Calu3 (cell line): Measurements from ENCODE around the gene GALNT8. TPM values are rescaled to one million over a fixed set of nuclear protein-coding genes. Genes with fewer than 3 reads are reported as not detected.
"Not testable (repeated sequence)": the region's sequence is repeated elsewhere in the genome, so short reads cannot be mapped to it uniquely, and the experiment has no call there.

ENCODE experiments used
- BruUV-seq: library from RNA; stranded (reverse); fragments of 400-500 nt; replicated peaks from 2 replicates; lab custom pipeline; 2021; lab: Mats Ljungman, UMichigan
- CTCF ChIA-PET: fragments of 300-600 bp; sonication (Branson Sonifier 250); formaldehyde crosslinking; loops from one replicate; lab custom pipeline; 2022; ENCODE audit warnings: antibody characterized with exemption; lab: Charles Lee
- DNase-seq: peaks from one replicate; pipeline ENCODE4 v3.0.0; 2022
- H3K27ac Mint-ChIP-seq: one replicate; pipeline ENCODE4 v1.8.0; 2022; ENCODE audit warnings: mixed read lengths; ENCODE audit not compliant: unreplicated experiment
- H3K27me3 Mint-ChIP-seq: one replicate; pipeline ENCODE4 v1.8.0; 2022; ENCODE audit warnings: mixed read lengths; ENCODE audit not compliant: unreplicated experiment
- H3K36me3 Mint-ChIP-seq: one replicate; pipeline ENCODE4 v1.8.0; 2022; ENCODE audit warnings: mild to moderate bottlenecking, moderate library complexity, mixed read lengths; ENCODE audit not compliant: insufficient read depth, unreplicated experiment
- H3K4me1 Mint-ChIP-seq: one replicate; pipeline ENCODE4 v1.8.0; 2022; ENCODE audit warnings: mild to moderate bottlenecking, low read depth, mixed read lengths; ENCODE audit not compliant: unreplicated experiment
- H3K4me3 Mint-ChIP-seq: one replicate; pipeline ENCODE4 v1.8.0; 2022; ENCODE audit warnings: mild to moderate bottlenecking, low read depth, moderate library complexity, mixed read lengths; ENCODE audit not compliant: unreplicated experiment
- H3K9me3 Mint-ChIP-seq: one replicate; pipeline ENCODE4 v1.8.0; 2022; ENCODE audit warnings: low read depth, mixed read lengths; ENCODE audit not compliant: unreplicated experiment
- intact Hi-C: fragments of 100-400 bp; cut with micrococcal nuclease; formaldehyde crosslinking; loops from one replicate; pipeline ENCODE4 v1.10.0; 2022; ENCODE audit not compliant: unreplicated experiment
- total RNA-seq: library from RNA; stranded (reverse); gene quantifications from 2 replicates; pipeline ENCODE4 v1.2.3, GENCODE V29; 2022
- TF ChIP-seq, protein P1 (sequence below): fragments of 200-600 bp; IDR thresholded peaks from one replicate; pipeline ENCODE4 v1.8.0; 2022; ENCODE audit warnings: antibody characterized with exemption; ENCODE audit not compliant: unreplicated experiment

GALNT8 gene
- total RNA-seq, 1 experiment from 2014 or later: not detected

DNA sequence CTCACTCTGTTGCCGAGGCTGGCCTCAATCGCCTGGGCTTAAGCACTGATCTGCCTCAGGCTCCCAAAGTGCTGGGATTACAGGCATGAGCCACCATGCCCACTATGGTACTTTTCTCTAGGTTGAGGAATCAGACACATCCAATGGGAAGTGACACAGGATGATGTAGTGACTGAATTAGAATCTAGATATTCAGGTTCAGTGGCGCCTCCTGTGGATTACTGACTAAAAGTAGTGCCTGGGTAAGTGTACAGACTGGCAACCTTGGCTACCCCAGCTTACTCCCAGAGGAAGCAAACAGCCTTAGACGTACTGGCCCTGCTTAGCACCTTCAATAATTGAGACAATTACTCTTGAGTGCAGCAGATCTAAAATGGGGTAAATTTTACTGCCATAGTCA lies 22.8 kb downstream of the GALNT8 start:
- intact Hi-C loops: no loop called here
- no peaks in the 10 kb centered on the region for H3K36me3 Mint-ChIP-seq
- CTCF ChIA-PET: no interaction called here
- no peak for DNase-seq
- no peak overlapping the region for H3K4me3 Mint-ChIP-seq
- no peak overlapping the region for H3K27ac Mint-ChIP-seq
- no TSS peak for BruUV-seq
- H3K9me3 Mint-ChIP-seq: no peaks in the 10 kb centered on the region
- no peaks in the 10 kb centered on the region for H3K4me1 Mint-ChIP-seq
- peaks cover 66% of the 10 kb centered on the region for H3K27me3 Mint-ChIP-seq
- TF ChIP-seq, protein P1, sequence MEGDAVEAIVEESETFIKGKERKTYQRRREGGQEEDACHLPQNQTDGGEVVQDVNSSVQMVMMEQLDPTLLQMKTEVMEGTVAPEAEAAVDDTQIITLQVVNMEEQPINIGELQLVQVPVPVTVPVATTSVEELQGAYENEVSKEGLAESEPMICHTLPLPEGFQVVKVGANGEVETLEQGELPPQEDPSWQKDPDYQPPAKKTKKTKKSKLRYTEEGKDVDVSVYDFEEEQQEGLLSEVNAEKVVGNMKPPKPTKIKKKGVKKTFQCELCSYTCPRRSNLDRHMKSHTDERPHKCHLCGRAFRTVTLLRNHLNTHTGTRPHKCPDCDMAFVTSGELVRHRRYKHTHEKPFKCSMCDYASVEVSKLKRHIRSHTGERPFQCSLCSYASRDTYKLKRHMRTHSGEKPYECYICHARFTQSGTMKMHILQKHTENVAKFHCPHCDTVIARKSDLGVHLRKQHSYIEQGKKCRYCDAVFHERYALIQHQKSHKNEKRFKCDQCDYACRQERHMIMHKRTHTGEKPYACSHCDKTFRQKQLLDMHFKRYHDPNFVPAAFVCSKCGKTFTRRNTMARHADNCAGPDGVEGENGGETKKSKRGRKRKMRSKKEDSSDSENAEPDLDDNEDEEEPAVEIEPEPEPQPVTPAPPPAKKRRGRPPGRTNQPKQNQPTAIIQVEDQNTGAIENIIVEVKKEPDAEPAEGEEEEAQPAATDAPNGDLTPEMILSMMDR: no peak

DNA sequence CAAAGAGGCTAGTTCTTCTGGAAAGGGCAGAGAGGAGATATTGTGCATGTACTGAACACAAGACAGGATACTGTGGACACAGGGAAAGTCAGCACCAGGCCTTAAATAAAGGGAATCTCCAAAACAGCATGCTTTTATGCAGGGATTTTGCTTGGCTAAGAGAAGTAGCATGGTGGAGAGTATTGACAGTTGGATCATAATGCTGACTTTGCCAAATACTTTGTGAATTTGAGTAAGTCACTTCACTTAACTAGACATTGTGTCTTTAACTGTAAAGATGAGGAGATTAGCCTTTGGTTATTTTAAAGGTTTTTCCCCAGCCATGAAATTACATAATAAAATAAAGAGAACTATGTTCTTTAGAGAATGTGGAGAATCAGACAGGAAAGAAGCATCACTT lies 24.5 kb downstream of the GALNT8 start:
- no peak for DNase-seq
- H3K4me1 Mint-ChIP-seq: no peaks in the 10 kb centered on the region
- no peak overlapping the region for H3K4me3 Mint-ChIP-seq
- no peaks in the 10 kb centered on the region for H3K9me3 Mint-ChIP-seq
- H3K27me3 Mint-ChIP-seq: peaks cover 53% of the 10 kb centered on the region
- TF ChIP-seq, protein P1: no peak
- no peak overlapping the region for H3K27ac Mint-ChIP-seq
- CTCF ChIA-PET: no interaction called here
- no TSS peak for BruUV-seq
- H3K36me3 Mint-ChIP-seq: no peaks in the 10 kb centered on the region
- intact Hi-C loops: no loop called here

DNA sequence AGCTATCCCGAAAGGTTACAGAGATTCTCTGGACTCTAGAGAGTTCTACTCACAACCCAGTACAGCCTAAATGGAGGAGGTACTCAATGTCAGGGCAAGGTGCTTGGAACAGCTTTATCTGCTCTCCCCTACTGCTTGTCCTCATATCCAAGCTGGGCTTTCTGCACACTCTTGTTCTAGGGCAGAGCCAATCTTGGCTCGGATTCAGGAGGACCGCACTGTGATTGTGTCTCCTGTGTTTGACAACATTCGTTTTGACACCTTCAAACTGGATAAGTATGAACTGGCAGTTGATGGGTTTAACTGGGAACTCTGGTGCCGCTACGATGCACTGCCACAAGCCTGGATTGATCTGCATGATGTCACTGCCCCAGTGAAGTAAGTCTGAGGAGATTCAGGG lies 25.0 kb downstream of the GALNT8 start:
- BruUV-seq: no TSS peak
- Mint-ChIP-seq H3K4me1 (no peaks in the 10 kb centered on the region), H3K4me3 (no peak overlapping the region), H3K27ac (no peak overlapping the region), H3K9me3 (no peaks in the 10 kb centered on the region), H3K27me3 (peaks cover 49% of the 10 kb centered on the region), H3K36me3 (no peaks in the 10 kb centered on the region)
- CTCF ChIA-PET: no interaction called here
- intact Hi-C loops: no loop called here
- TF ChIP-seq, protein P1: no peak
- no peak for DNase-seq

DNA sequence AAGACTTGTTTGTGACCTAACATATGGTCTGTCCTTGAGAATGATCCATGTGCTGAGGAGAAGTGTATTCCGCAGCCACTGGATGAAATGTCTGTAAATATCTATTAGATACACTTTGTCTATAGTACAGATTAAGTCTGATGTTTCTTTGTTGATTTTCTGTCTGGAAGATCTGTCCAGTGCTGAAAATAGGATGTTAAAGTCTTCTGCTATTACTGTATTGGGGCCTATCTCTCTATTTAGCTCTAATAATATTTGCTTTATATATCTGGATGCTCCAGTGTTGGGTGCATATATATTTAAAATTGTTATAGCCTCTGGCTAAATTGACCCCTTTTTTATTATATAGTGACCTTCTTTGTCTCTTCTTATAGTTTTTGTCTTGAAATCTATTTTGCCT lies 31.5 kb downstream of the GALNT8 start:
- DNase-seq, H3K27ac Mint-ChIP-seq, H3K9me3 Mint-ChIP-seq, CTCF ChIA-PET, H3K36me3 Mint-ChIP-seq, BruUV-seq, H3K4me3 Mint-ChIP-seq, H3K4me1 Mint-ChIP-seq: not testable (repeated sequence)
- intact Hi-C loops: loop anchor here (10.0 kb wide), 1 partner anchor 147 kb away; no protein-coding TSS in a partner anchor
- H3K27me3 Mint-ChIP-seq: peaks cover 34% of the 10 kb centered on the region

DNA sequence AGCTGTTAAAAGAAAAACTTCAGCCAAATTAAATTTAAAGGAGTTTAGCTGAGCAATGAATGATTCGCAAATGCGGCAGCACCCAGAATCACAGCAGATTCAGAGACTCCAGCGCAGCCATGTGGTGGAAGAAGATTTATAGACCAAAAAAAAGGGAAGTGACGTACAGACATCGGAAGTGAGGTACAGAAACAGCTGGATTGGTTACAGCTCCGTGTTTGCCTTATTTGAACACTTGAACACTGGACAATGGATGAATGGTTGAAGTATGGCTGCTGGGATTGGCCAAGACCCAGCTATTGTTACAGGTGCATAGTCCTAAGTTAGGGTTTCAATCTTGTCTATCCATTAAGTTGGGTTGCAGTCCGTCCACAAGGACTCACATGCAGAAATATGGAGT lies 42.6 kb downstream of the GALNT8 start:
- Mint-ChIP-seq H3K27me3 (peaks cover 71% of the 10 kb centered on the region), H3K27ac (no peak overlapping the region), H3K4me1 (no peaks in the 10 kb centered on the region), H3K36me3 (no peaks in the 10 kb centered on the region), H3K9me3 (no peaks in the 10 kb centered on the region), H3K4me3 (no peak overlapping the region)
- no peak for DNase-seq
- TF ChIP-seq, protein P1: no peak
- BruUV-seq: no TSS peak
- CTCF ChIA-PET: no interaction called here
- intact Hi-C loops: no loop called here
